ENCODE data around the gene ACKR1.

- TF ChIP-seq CTCF (IDR thresholded peaks at IDR 0.05; ENCODE audit: extremely low read depth in 1 of 2, insufficient read depth in 1 of 2, low read depth in 1 of 2, low read length in 2 of 2) (no peak), POLR2A (IDR thresholded peaks at IDR 0.05; ENCODE audit: low read depth, low read length) (no peak), MYC (IDR thresholded peaks at IDR 0.05; ENCODE audit: low read depth, low read length) (no peak), POLR2AphosphoS5 (IDR thresholded peaks at IDR 0.05; ENCODE audit: insufficient read depth, low read depth, low read length) (no peak), EZH2 (IDR thresholded peaks at IDR 0.05; ENCODE audit: borderline replicate concordance, low read depth, low read length, severe bottlenecking) (no peak), GATA2 (IDR thresholded peaks at IDR 0.05; ENCODE audit: insufficient read depth, insufficient read length, low read depth, low read length) (no peak), FOS (IDR thresholded peaks at IDR 0.05; ENCODE audit: borderline replicate concordance, insufficient read depth, low read length) (no peak), MAX (IDR thresholded peaks at IDR 0.05; ENCODE audit: insufficient read depth, insufficient read length) (no peak)
These were observed 3.9 kb upstream of the ACKR1 start for GRCh38 chr1:159200769-159201168.

Measured in endothelial cell of umbilical vein (primary cell).